ENCODE data around the gene SAFB2. TPM values are rescaled to one million over a fixed set of nuclear protein-coding genes. Genes with fewer than 3 reads are reported as not detected.

The SAFB2 gene
- total RNA-seq: 95.9 and 116 TPM in 2 replicates

GRCh38 chr19:5622465-5623396 is at the start of gene SAFB2, which contains the start of gene SAFB:
Gene SAFB2, minus strand, starts transcription at chr19:5622776. Its CDS starts 61 bp downstream, at chr19:5622715.
Gene SAFB, plus strand, starts transcription at chr19:5623083. Its CDS starts 123 bp downstream, at chr19:5623206.
- intact Hi-C loops (cut with micrococcal nuclease): loop anchor here (1.0 to 5.0 kb wide), 9 partner anchors 58 to 898 kb away; partner anchors contain the start of genes CATSPERD, FEM1A, LONP1 and MICOS13

- intact Hi-C loops (cut with micrococcal nuclease): no loop called here
Measured at GRCh38 chr19:5671600-5671999, 49.0 kb upstream of the SAFB2 start.

GRCh38 chr19:5669212-5669611 is 46.6 kb upstream of the SAFB2 start:
- intact Hi-C loops (cut with micrococcal nuclease): loop anchor here (5.0 kb wide), 1 partner anchor 232 kb away; no protein-coding TSS in a partner anchor

GRCh38 chr19:5667751-5668271 is 45.2 kb upstream of the SAFB2 start:
- intact Hi-C loops (cut with micrococcal nuclease): loop anchor here (5.0 kb wide), 1 partner anchor 231 kb away; no protein-coding TSS in a partner anchor

- intact Hi-C loops (cut with micrococcal nuclease): loop anchor here (5.0 kb wide), 1 partner anchor 230 kb away; no protein-coding TSS in a partner anchor
Measured at GRCh38 chr19:5666921-5667610, 44.5 kb upstream of the SAFB2 start.

GRCh38 chr19:5665781-5666513 is 43.4 kb upstream of the SAFB2 start:
- intact Hi-C loops (cut with micrococcal nuclease): loop anchor here (5.0 kb wide), 1 partner anchor 229 kb away; no protein-coding TSS in a partner anchor

- intact Hi-C loops (cut with micrococcal nuclease): no loop called here
Measured at GRCh38 chr19:5664515-5664914, 41.9 kb upstream of the SAFB2 start.

GRCh38 chr19:5663904-5664303 is 41.3 kb upstream of the SAFB2 start:
- intact Hi-C loops (cut with micrococcal nuclease): no loop called here

GRCh38 chr19:5661483-5661882 is 38.9 kb upstream of the SAFB2 start:
- intact Hi-C loops (cut with micrococcal nuclease): no loop called here

GRCh38 chr19:5655412-5655811 is 32.8 kb upstream of the SAFB2 start:
- intact Hi-C loops (cut with micrococcal nuclease): no loop called here

- intact Hi-C loops (cut with micrococcal nuclease): no loop called here
Measured at GRCh38 chr19:5654931-5655330, 32.4 kb upstream of the SAFB2 start.

GRCh38 chr19:5652261-5652660 is 29.7 kb upstream of the SAFB2 start:
- intact Hi-C loops (cut with micrococcal nuclease): no loop called here

- intact Hi-C loops (cut with micrococcal nuclease): no loop called here
Measured at GRCh38 chr19:5651361-5651760, 28.8 kb upstream of the SAFB2 start.

- intact Hi-C loops (cut with micrococcal nuclease): no loop called here
Measured at GRCh38 chr19:5648464-5648863, 25.9 kb upstream of the SAFB2 start.

- intact Hi-C loops (cut with micrococcal nuclease): no loop called here
Measured at GRCh38 chr19:5646703-5647102, 24.1 kb upstream of the SAFB2 start.

- intact Hi-C loops (cut with micrococcal nuclease): no loop called here
Measured at GRCh38 chr19:5645409-5645808, 22.8 kb upstream of the SAFB2 start.

- intact Hi-C loops (cut with micrococcal nuclease): no loop called here
Measured at GRCh38 chr19:5644037-5644436, 21.5 kb upstream of the SAFB2 start.

- intact Hi-C loops (cut with micrococcal nuclease): no loop called here
Measured at GRCh38 chr19:5643060-5643459, 20.5 kb upstream of the SAFB2 start.

- intact Hi-C loops (cut with micrococcal nuclease): no loop called here
Measured at GRCh38 chr19:5642204-5642603, 19.6 kb upstream of the SAFB2 start.

GRCh38 chr19:5641171-5641570 is 18.6 kb upstream of the SAFB2 start:
- intact Hi-C loops (cut with micrococcal nuclease): no loop called here

GRCh38 chr19:5637971-5638370 is 15.4 kb upstream of the SAFB2 start:
- intact Hi-C loops (cut with micrococcal nuclease): no loop called here

Data from T-helper 1 cell treated with Interleukin-12 subunit alpha and Interleukin-12 subunit beta and Interleukin-4 antibody, amounts not matched to agents 30 ng/mL and 1 ng/mL, for 36 hours (primary cell).